HG02885 (cell line): ENCODE measurements around the gene GDPD1.
"Not testable (repeated sequence)": the region's sequence is repeated elsewhere in the genome, so short reads cannot be mapped to it uniquely, and the experiment has no call there.

ENCODE experiments used
- ATAC-seq: cut with Tn5 transposase; IDR thresholded peaks from one replicate; pipeline ENCODE4 v1.9.1; 2021; ENCODE audit warnings: mild to moderate bottlenecking; ENCODE audit not compliant: unreplicated experiment, poor library complexity

GDPD1 gene

DNA sequence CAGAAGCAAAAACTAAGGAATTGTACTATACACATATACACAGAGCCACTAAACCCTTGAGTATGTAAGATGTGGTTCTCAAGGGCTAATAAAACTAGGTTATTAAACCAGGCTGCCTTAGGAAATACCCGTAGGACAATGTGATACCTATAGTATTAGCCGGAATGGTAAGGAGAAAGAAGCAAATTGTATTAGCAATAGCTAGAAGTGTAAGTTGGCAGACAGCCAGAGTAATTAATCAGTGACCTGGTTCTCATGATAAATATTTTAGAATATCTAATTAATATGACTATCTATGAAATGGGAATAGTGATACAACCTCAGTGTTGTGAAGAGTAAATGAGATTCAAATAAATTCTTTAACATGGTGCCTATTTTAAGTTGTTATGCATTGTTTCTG lies 18.6 kb downstream of the GDPD1 start:
- no peak for ATAC-seq

GRCh38 chr17:59244081-59244480 lies 23.8 kb downstream of the GDPD1 start:
- ATAC-seq, result no peak

DNA sequence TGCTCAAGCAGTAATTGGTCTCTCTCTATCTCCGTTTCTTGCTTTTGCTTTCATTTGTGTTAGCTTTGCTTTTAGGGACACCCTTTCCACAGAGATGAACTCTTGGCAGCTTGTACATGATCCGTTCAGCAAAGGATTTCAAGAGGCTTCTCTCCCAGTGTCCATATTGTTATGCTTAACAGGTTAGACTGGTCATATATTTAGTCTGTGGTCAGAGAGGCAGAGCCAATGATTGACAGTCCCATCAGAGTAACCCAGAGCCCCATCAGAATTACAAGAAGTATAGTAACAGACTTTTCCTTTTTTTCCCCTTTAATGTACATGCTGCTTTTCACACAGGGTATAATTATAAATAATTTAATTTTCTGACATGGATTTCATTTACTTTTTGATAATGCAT lies 34.4 kb downstream of the GDPD1 start:
- no peak for ATAC-seq

GRCh38 chr17:59257101-59257500 lies 36.8 kb downstream of the GDPD1 start:
- no peak for ATAC-seq

DNA sequence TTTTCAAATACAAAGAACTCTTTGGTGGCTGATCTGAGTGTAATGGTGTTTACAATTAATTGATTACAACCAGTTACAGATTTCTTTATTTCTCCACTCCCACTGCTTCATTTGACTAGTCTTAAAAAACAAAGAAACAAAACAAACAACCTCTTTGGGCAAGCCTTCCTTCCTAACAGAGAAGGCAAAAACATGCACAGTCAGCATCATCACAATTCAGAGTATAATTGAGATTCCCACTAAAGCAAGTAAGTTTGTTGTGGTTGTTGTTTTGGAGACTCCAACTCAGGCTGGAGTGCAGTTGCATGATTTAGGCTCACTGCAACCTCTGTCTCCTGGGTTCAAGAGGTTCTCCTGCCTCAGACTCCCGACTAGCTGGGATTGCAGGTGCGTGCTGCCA lies 40.4 kb downstream of the GDPD1 start:
- ATAC-seq, result no peak

DNA sequence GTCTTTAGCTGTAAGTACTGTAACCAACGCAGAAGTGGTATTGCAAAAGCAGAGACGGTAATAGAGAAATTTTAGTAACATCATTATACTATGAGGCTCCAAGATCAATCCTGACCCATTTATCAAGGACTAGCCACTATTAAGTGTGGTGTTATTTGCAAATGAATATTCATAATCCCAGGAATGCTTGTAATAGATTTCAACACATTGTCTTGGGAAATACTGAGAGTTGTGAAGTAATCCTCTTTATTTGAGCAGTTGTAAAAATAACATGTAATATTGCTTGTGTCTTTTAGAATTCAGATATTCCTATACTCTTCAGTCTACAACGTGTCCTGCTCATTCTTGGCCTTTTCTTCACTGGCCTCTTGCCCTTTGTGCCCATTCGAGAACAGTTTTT lies 46.4 kb downstream of the GDPD1 start:
- no peak for ATAC-seq

DNA sequence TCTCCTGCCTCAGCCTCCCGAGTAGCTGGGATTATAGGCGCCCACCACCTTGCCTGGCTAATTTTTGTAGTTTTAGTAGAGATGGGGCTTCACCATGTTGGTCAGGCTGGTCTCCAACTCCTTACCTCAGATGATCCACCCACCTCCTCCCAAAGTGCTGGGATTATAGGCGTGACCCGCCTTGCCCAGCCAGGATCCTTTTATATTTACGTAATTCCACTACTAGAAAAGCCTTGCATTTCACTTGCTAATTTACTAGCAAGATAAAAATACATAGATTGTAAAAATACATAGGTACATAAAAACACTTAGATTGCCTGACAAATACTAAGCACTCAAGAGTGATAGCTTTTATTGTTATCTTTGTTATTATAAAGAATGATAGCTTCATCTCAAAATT lies 47.5 kb downstream of the GDPD1 start:
- no peak for ATAC-seq

DNA sequence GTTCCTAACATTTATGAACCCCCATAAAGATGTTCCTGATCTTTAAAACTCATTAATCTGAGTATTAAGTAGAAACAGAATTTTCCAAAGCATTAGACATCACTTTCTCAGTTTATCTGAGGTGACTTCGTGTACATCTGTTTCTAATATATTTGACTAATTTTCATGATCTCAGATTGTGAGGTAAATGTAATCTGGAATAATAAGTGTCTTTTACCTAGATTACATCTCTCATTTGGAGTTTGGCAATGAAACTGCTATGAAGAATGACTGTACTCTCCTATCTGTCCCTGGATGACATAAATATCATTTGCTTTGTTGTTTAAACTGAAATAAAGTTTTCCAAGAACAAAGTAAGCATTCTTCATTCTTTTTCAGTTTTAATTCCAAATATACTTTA lies 55.3 kb downstream of the GDPD1 start:
- no peak for ATAC-seq

GRCh38 chr17:59277031-59277430 lies 56.7 kb downstream of the GDPD1 start:
- peak; percentile 54 for ATAC-seq

DNA sequence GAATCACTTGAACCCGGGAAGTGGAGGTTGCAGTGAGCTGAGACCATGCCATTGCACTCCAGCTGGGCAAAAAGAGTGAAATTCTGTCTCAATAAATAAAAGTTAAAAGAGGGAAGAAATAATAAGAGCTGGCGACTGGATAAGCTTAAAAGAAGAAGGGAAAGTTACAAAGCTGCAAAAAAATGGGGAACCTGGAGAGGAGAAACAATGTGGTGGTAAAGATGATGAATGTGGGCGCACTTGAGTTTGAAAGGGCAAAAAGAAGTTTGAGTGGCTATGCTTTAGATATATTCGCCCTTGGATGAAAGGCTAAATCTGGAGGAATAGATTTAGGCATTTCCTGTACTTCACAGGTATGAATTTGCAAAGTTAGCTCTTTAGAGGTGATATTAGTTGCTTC lies 58.1 kb downstream of the GDPD1 start:
- no peak for ATAC-seq

GRCh38 chr17:59284317-59284716 lies 64.0 kb downstream of the GDPD1 start:
- ATAC-seq, result no peak

DNA sequence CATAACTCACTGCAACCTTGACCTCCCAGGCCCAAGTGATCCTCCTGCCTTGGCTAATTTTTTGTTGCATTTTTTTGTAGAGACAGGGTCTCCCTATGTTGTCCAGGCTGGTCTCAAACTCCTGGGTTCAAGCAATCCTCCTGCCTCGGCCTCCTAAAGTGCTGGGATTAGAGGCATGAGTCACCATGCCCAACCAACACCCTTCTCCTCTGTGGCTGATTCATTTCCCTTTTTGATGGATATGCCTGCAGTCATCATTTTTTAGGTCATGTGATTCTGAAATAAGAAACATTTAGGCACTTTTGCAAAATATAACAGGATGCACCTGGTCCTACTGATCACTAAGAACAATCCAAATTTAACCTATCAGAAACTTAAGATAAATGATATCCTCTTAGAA lies 67.1 kb downstream of the GDPD1 start:
- ATAC-seq, result no peak

GRCh38 chr17:59287891-59288290 lies 67.6 kb downstream of the GDPD1 start:
- ATAC-seq, result no peak

GRCh38 chr17:59289981-59290301 lies 69.6 kb downstream of the GDPD1 start:
- no peak for ATAC-seq

GRCh38 chr17:59290302-59290998 lies 70.1 kb downstream of the GDPD1 start:
- not testable (repeated sequence) for ATAC-seq

GRCh38 chr17:59292174-59292523 lies 71.8 kb downstream of the GDPD1 start:
- no peak for ATAC-seq

GRCh38 chr17:59296190-59296589 lies 75.9 kb downstream of the GDPD1 start:
- no peak for ATAC-seq

GRCh38 chr17:59298521-59298920 lies 78.2 kb downstream of the GDPD1 start:
- ATAC-seq, result no peak

GRCh38 chr17:59299400-59300092 lies 79.2 kb downstream of the GDPD1 start:
- ATAC-seq, result no peak

DNA sequence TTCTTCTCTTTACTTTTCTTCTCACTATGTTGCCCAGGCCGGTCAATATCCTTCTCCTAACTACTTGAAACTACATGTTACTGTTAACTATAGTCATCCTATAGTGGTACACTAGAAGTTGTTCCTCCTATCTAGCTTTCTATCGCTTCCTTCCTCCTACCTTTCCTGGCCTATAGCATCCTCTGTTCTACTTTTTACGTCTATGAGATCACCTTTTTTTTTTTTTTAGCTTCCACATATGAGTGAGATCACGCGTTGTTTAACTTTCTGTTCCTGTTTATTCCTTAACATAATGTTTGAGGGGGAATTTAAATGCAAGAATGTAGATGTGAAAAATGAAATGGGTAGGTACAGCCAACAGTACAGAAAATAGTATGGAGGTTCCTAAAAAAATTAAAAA lies 80.6 kb downstream of the GDPD1 start:
- no peak for ATAC-seq

GRCh38 chr17:59304811-59305210 lies 84.5 kb downstream of the GDPD1 start:
- ATAC-seq, result no peak

- no peak for ATAC-seq
Measured at GRCh38 chr17:59310263-59310920, 90.1 kb downstream of the GDPD1 start.
